T-helper 9 cell (primary cell): ENCODE data around the gene ARMH3.

Source experiments
- DNase-seq: peaks from one replicate; pipeline ENCODE4 v3.0.0-alpha.2; 2020

The ARMH3 gene

GRCh38 chr10:101848408-101848807, 207.6 kb downstream of the ARMH3 start:
- DNase-seq, result no peak

GRCh38 chr10:101845893-101846292, 210.1 kb downstream of the ARMH3 start:
- DNase-seq, result no peak

- peak; percentile 63 for DNase-seq
Observed at GRCh38 chr10:101843032-101844021, 212.6 kb downstream of the ARMH3 start, which contains the start of gene KCNIP2. Gene KCNIP2 (minus strand): TSS chr10:101843800. CDS start chr10:101843568, 232 bp downstream.

GRCh38 chr10:101841826-101842225, 214.1 kb downstream of the ARMH3 start:
- DNase-seq, result no peak

- DNase-seq, result peak; percentile 64
Observed at GRCh38 chr10:101840741-101841453, 215.1 kb downstream of the ARMH3 start.

DNA sequence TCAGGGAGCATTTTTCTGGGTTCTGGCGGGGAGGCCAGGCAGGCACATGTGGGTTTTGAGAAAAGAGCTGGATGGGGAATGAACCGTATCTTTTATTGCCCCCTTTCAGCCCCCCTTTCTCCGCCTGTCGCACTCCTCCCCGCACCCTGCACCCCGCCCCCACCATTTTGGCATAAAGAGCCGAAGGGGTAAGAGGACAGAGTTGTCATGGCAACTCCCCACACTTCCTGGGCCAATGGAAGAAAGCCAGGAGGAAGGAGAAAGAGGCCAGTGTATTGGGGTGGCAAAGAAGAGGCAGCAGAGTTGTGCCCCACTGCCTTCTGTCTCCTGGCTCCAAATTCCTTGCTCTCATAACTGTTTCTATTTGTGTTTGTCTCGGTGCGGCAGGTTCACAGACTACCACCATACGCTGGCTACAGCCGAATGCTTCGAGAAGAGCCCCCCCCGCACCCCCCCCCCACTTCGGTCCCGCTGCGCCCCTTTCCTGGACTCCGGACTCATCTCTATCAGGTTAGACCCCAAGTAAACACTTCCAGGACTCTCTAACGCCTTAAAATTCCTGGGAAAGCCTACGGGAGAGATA, 215.8 kb downstream of the ARMH3 start:
- DNase-seq, result peak; percentile 16

DNA sequence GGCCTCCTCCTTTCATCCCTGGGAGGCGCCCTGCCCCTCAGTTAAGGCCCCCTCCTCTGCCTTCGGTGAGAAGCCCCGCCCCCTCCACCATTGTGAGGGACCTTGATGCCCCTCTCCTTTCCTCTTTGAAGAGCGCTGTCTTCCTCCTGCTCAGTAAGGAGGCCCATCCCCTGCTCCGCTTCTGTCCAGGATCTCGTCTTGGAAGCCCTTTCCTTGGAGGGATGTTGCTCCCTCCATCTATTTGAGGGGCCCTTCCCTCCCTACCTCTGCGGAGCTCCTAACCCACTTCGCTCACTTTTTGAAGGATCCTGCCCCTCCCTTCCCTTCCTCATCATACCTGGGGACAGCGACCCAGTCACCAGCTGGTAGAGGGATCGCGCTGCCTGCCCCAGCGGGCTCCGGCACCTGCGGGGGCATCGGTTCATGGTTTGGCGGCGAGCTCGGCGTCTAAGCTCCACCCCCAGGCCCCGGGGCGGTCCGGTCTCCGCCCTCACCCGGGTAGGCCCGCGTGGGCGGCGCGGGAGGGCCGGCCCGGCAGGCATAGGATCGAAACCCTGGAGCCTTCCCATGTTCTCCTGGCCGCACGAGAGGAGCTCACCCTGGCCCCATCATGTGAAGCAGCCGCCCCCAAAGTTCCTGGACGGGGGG, 216.4 kb downstream of the ARMH3 start:
- DNase-seq, result peak; percentile 61

DNA sequence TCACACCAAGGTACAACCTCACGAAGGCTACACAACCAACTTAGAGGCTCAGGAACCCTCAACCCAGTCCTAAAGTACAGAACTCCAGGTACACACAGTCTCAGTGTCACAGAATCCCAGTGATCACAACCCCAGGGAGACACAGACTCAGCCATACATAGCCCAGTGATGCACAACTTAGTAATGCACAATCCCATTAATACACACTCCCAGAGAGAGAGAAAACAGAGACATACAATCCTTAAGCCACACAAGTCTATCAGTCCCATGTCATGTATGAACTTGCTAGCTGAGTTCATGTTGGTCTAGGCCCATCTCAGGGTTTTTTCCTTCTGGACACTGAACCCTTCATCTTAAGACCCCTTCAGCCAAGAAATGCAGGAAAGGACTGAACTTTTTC, 217.0 kb downstream of the ARMH3 start:
- DNase-seq, result no peak

GRCh38 chr10:101838416-101838970, 217.5 kb downstream of the ARMH3 start:
- no peak for DNase-seq

DNA sequence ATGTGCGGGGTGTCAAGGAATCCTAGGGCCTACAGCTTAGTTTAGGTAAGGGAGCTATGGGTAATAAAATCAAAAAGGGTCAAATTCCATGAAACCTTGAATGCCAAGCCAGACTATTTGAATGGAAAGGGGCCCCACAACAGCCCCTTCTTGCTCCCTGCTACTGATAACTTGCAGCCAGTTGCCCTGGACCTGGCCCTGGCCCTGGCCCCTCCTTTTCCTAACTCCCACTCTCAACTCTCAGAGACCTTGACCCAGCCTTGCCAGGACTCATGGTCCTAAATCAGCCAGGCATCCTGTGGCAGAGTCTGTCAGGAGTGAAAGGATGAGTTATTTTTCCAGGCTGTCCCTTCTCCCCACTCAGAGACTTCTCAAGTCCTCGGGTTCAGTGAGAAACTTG, 218.2 kb downstream of the ARMH3 start:
- no peak for DNase-seq

GRCh38 chr10:101835362-101835761, 220.6 kb downstream of the ARMH3 start:
- no peak for DNase-seq

GRCh38 chr10:101834341-101834740, 221.6 kb downstream of the ARMH3 start:
- no peak for DNase-seq

- DNase-seq, result no peak
Observed at GRCh38 chr10:101833466-101833865, 222.5 kb downstream of the ARMH3 start.

- no peak for DNase-seq
Observed at GRCh38 chr10:101832325-101832771, 223.6 kb downstream of the ARMH3 start.

GRCh38 chr10:101831169-101831811, 224.7 kb downstream of the ARMH3 start:
- no peak for DNase-seq

- peak; percentile 95 for DNase-seq
Observed at GRCh38 chr10:101830322-101831168, 225.4 kb downstream of the ARMH3 start.

DNA sequence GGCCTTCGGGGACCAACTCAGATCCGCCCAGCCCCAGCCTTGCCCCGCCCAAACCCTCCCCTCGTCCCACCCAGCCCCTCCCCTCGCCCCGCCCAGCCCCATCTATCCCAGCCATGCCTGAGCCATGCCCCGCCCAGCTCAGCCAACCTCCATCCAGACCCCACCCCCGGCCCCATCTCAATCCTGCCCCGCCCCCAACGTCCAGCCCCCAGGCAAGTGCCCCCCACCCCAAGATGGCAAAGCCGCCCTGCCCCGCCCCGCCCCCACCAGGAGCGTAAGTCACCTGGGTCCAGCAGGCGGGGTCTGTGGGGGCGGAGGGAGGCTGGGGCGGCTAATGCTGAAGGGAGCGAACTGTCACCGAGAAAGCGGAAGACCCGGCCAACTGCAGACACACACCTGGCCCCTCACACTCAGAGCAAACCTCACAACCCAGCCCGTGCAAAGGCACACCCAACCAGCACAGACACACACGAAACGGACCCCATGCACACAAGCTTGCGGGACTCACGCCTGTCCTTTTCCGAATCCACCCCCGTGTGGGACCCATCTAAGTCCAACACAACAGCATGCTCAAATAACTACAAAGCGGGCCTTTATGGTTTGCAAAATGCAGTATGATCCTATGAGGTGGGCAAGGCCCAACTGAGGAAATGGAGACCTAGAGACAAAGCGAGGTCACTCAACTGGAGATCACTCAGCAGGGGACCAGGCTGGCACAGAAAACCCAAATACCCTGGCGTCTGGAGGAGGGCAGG, 226.2 kb downstream of the ARMH3 start:
- peak; percentile 64 for DNase-seq

DNA sequence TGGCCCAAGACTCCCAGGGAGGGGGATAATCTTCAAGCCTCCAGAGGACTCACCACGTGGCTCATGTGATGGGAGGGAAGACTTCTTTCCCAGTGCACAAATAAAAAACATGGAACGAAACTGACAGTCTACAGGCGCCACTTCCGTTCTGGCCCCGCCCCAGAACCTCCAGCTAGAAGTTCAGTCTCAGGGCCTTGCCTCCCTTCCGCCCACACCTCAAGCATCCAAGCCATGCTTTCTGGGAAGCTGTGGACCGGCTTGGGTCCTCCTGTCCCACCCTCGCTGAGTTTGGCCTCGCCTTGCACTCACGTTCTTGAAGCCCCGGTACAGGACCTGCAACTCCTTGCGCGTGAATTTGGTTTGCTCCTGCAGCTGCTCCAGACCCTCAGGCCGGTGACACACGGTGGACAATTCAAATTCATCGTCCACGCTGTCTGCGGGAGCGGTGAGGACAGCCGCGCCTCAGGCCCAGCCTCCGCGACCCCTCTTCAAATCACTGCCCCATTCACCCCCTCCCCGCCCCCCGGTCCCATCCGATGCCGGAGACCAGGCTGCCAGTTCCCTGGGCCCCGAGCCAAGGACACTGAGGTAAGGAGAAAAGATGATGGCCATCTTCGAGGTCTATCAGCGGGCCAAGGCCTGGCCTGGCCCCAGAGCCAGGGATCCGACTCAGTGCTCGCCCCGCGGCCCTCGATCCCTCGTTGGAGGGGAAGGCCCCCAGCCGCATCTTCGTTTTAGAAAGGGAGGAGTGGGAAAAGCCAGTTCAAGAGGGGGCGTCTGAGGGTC, 227.0 kb downstream of the ARMH3 start:
- no peak for DNase-seq

- DNase-seq, result no peak
Observed at GRCh38 chr10:101827919-101828600, 227.9 kb downstream of the ARMH3 start.
